Measurements from ENCODE around the gene LRRFIP1.
A peak's percentile ranks its signal among the peaks of the same experiment; 100 is the strongest.

LRRFIP1 gene

GRCh38 chr2:237597196-237598145, 29.9 kb upstream of the LRRFIP1 start:
- Histone ChIP-seq H3K79me2 (ENCODE audit: low read length) (no peaks in the 10 kb centered on the region), H3K27me3 (replicated peaks; ENCODE audit: insufficient read depth, low read length) (no peaks in the 10 kb centered on the region), H4K20me1 (ENCODE audit: insufficient read depth, low read length) (no peaks in the 10 kb centered on the region), H3K4me3 (ENCODE audit: low read length) (no peak overlapping the region), H3K27ac (ENCODE audit: low read length) (no peak overlapping the region), H2AFZ (ENCODE audit: low read length) (no peak overlapping the region), H3K9ac (ENCODE audit: low read length) (no peak overlapping the region), H3K9me3 (replicated peaks; ENCODE audit: insufficient read depth, low read length) (no peaks in the 10 kb centered on the region), H3K36me3 (replicated peaks; ENCODE audit: insufficient read depth, low read length) (no peaks in the 10 kb centered on the region), H3F3A (ENCODE audit: insufficient read depth, low read length) (no peaks in the 10 kb centered on the region), H3K4me1 (ENCODE audit: low read length) (peaks cover 22% of the 10 kb centered on the region), H3K4me2 (ENCODE audit: low read depth, low read length) (no peak overlapping the region), H3K9me2 (replicated peaks; ENCODE audit: insufficient read depth, low read length) (no peaks in the 10 kb centered on the region)
- DNase-seq, result no peak
- TF ChIP-seq, protein P1, sequence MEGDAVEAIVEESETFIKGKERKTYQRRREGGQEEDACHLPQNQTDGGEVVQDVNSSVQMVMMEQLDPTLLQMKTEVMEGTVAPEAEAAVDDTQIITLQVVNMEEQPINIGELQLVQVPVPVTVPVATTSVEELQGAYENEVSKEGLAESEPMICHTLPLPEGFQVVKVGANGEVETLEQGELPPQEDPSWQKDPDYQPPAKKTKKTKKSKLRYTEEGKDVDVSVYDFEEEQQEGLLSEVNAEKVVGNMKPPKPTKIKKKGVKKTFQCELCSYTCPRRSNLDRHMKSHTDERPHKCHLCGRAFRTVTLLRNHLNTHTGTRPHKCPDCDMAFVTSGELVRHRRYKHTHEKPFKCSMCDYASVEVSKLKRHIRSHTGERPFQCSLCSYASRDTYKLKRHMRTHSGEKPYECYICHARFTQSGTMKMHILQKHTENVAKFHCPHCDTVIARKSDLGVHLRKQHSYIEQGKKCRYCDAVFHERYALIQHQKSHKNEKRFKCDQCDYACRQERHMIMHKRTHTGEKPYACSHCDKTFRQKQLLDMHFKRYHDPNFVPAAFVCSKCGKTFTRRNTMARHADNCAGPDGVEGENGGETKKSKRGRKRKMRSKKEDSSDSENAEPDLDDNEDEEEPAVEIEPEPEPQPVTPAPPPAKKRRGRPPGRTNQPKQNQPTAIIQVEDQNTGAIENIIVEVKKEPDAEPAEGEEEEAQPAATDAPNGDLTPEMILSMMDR (IDR thresholded peaks at IDR 0.05; ENCODE audit: low read length), result no peak
- TF ChIP-seq EZH2 (optimal IDR thresholded peaks at IDR 0.05; ENCODE audit: low read depth, low read length) (no peak), EZH2phosphoT487 (IDR thresholded peaks at IDR 0.05; ENCODE audit: low read length) (no peak)

- Histone ChIP-seq H3K9me2 (replicated peaks; ENCODE audit: insufficient read depth, low read length) (no peaks in the 10 kb centered on the region), H2AFZ (ENCODE audit: low read length) (no peak overlapping the region), H3F3A (ENCODE audit: insufficient read depth, low read length) (no peaks in the 10 kb centered on the region), H3K4me1 (ENCODE audit: low read length) (peaks cover 33% of the 10 kb centered on the region), H3K27ac (ENCODE audit: low read length) (no peak overlapping the region), H3K4me3 (ENCODE audit: low read length) (no peak overlapping the region), H3K36me3 (replicated peaks; ENCODE audit: insufficient read depth, low read length) (no peaks in the 10 kb centered on the region), H3K9me3 (replicated peaks; ENCODE audit: insufficient read depth, low read length) (no peaks in the 10 kb centered on the region), H4K20me1 (ENCODE audit: insufficient read depth, low read length) (no peaks in the 10 kb centered on the region), H3K27me3 (replicated peaks; ENCODE audit: insufficient read depth, low read length) (no peaks in the 10 kb centered on the region), H3K9ac (ENCODE audit: low read length) (no peak overlapping the region), H3K4me2 (ENCODE audit: low read depth, low read length) (no peak overlapping the region), H3K79me2 (ENCODE audit: low read length) (no peaks in the 10 kb centered on the region)
- DNase-seq, result no peak
- TF ChIP-seq, protein P1 (IDR thresholded peaks at IDR 0.05; ENCODE audit: low read length), result no peak
- TF ChIP-seq EZH2phosphoT487 (IDR thresholded peaks at IDR 0.05; ENCODE audit: low read length), result no peak
These were observed 28.7 kb upstream of the LRRFIP1 start for GRCh38 chr2:237598468-237599208.

DNA sequence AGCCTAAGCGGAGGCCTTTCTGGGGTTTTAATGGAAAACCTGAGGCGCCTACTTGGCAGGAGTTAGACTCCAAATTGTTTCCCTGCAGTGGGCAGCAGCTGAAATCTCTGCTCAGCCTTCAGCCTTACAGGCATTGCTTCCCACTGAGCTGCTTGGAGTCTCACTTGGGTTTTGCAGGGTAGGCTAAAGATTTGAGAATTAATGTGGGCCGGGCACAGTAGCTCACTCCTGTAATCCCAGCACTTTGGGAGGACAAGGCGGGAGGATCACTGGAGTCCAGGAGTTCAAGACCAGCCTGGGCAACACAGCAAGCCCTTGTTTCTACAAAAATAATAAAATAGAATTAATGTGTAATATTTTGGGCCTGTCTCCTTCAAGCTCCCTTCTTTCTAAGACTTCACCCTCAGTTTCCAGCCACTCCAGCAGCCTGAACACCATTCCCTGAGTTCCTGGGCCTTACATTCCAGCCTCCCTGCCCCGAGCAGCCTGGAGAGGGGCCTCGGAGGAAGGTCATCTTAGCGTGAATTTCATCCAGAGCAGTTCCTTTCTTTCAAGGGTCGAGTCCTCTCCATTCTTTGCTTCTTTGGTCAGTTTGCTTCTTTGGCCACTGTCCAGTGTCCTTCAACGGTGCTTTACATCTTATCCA, 27.8 kb upstream of the LRRFIP1 start:
- peak overlapping the region; percentile 85 for H2AFZ ChIP-seq (ENCODE audit: low read length)
- no peaks in the 10 kb centered on the region for H3K9me2 ChIP-seq (replicated peaks; ENCODE audit: insufficient read depth, low read length)
- no peaks in the 10 kb centered on the region for H4K20me1 ChIP-seq (ENCODE audit: insufficient read depth, low read length)
- H3K27me3 ChIP-seq (replicated peaks; ENCODE audit: insufficient read depth, low read length), result no peaks in the 10 kb centered on the region
- DNase-seq, result no peak
- TF ChIP-seq EZH2 (optimal IDR thresholded peaks at IDR 0.05; ENCODE audit: low read depth, low read length) (no peak), EZH2phosphoT487 (IDR thresholded peaks at IDR 0.05; ENCODE audit: low read length) (no peak)
- TF ChIP-seq, protein P1 (IDR thresholded peaks at IDR 0.05; ENCODE audit: low read length), result no peak
- H3K9ac ChIP-seq (ENCODE audit: low read length), result peak overlapping the region; percentile 35; the same call in 1 of the 2 replicates
- no peaks in the 10 kb centered on the region for H3K9me3 ChIP-seq (replicated peaks; ENCODE audit: insufficient read depth, low read length)
- H3F3A ChIP-seq (ENCODE audit: insufficient read depth, low read length), result no peaks in the 10 kb centered on the region
- H3K4me1 ChIP-seq (ENCODE audit: low read length), result peaks cover 36% of the 10 kb centered on the region
- H3K4me2 ChIP-seq (ENCODE audit: low read depth, low read length), result peak overlapping the region; percentile 81
- H3K79me2 ChIP-seq (ENCODE audit: low read length), result no peaks in the 10 kb centered on the region
- H3K4me3 ChIP-seq (ENCODE audit: low read length), result peak overlapping the region; percentile 42
- peak overlapping the region; percentile 50; the same call in 1 of the 2 replicates for H3K27ac ChIP-seq (ENCODE audit: low read length)
- no peaks in the 10 kb centered on the region for H3K36me3 ChIP-seq (replicated peaks; ENCODE audit: insufficient read depth, low read length)

Data from MM.1S (cell line).